Smooth muscle cell (in vitro differentiated cells): ENCODE measurements around the gene AFF3. TPM values are rescaled to one million over a fixed set of nuclear protein-coding genes. Genes with fewer than 3 reads are reported as not detected.

Experiments
- DNase-seq: peaks from one replicate; lab custom pipeline; 2025; ENCODE audit not compliant: unreplicated experiment; lab: John Stamatoyannopoulos, UW
- H2AFZ ChIP-seq: fragments of 200-600 bp; sonication (generic); 2 replicates; pipeline ENCODE4 v1.6.0; 2016; ENCODE audit warnings: antibody characterized with exemption, low read depth, mild to moderate bottlenecking
- H3F3A ChIP-seq: fragments of 200-600 bp; sonication (generic); 2 replicates; pipeline ENCODE4 v1.6.0; 2017; ENCODE audit warnings: antibody characterized with exemption, low read depth
- H3K27ac ChIP-seq: fragments of 200-600 bp; sonication (generic); 2 replicates; pipeline ENCODE4 v1.5.1; 2016; ENCODE audit warnings: low read depth, mild to moderate bottlenecking
- H3K27me3 ChIP-seq: fragments of 200-600 bp; sonication (generic); 2 replicates; pipeline ENCODE4 v1.6.1; 2016; ENCODE audit warnings: low read depth, mild to moderate bottlenecking
- H3K36me3 ChIP-seq: fragments of 200-600 bp; sonication (generic); 2 replicates; pipeline ENCODE4 v1.5.1; 2016; ENCODE audit warnings: low read depth
- H3K4me1 ChIP-seq: fragments of 200-600 bp; sonication (generic); 2 replicates; pipeline ENCODE4 v1.5.1; 2016; ENCODE audit warnings: low read depth
- H3K4me2 ChIP-seq: fragments of 200-600 bp; sonication (generic); 2 replicates; pipeline ENCODE4 v1.6.0; 2016; ENCODE audit warnings: mild to moderate bottlenecking
- H3K4me3 ChIP-seq: fragments of 200-600 bp; sonication (generic); 2 replicates; pipeline ENCODE4 v1.5.1; 2016; ENCODE audit warnings: mild to moderate bottlenecking
- H3K79me2 ChIP-seq: fragments of 200-600 bp; sonication (generic); 2 replicates; pipeline ENCODE4 v1.6.0; 2016; ENCODE audit warnings: low read depth, mild to moderate bottlenecking
- H3K9ac ChIP-seq: fragments of 200-600 bp; sonication (generic); 2 replicates; pipeline ENCODE4 v1.6.0; 2016; ENCODE audit warnings: low read depth
- H3K9me3 ChIP-seq: fragments of 200-600 bp; sonication (generic); replicated peaks from 2 replicates; pipeline ENCODE4 v1.5.1; 2016; ENCODE audit warnings: low read depth
- H4K20me1 ChIP-seq: fragments of 200-600 bp; sonication (generic); 2 replicates; pipeline ENCODE4 v1.6.0; 2016; ENCODE audit warnings: low read depth
- CTCF ChIP-seq: fragments of 200-600 bp; sonication (generic); IDR thresholded peaks from 2 replicates; pipeline ENCODE4 v1.5.1; 2017; ENCODE audit warnings: borderline replicate concordance, mild to moderate bottlenecking, antibody characterized with exemption; ENCODE audit not compliant: insufficient read depth, poor library complexity, severe bottlenecking
- WGBS: methylation state at CpG from one replicate; pipeline ENCODE4 v1.1.7; 2016; ENCODE audit warnings: low lambda C conversion rate; 5-methylcytosine and 5-hydroxymethylcytosine counted together
- polyA plus RNA-seq: library from polyadenylated mRNA; unstranded; fragments of >200 nt; fragmentation: Nextera tagmentation; extraction: Ambion mirVana; gene quantifications from 2 replicates; pipeline ENCODE4 v1.2.1, GENCODE V29; 2016
- total RNA-seq: library from RNA; depleted of rRNA; stranded (reverse); fragments of >200 nt; gene quantifications from 2 replicates; pipeline ENCODE4 v1.2.3, GENCODE V29; 2014

The AFF3 gene
- total and polyA plus RNA-seq, 2 experiments from 2014 or later: 0.27 to 0.39 TPM

GRCh38 chr2:100071335-100072043 lies 70.9 kb downstream of the AFF3 start:
- Histone ChIP-seq H4K20me1 (no peaks in the 10 kb centered on the region), H2AFZ (no peak overlapping the region), H3K4me1 (peaks cover 7% of the 10 kb centered on the region), H3K4me2 (no peak overlapping the region), H3K36me3 (no peaks in the 10 kb centered on the region), H3F3A (no peaks in the 10 kb centered on the region), H3K9me3 (no peaks in the 10 kb centered on the region), H3K79me2 (no peaks in the 10 kb centered on the region), H3K27me3 (peaks cover 96% of the 10 kb centered on the region), H3K9ac (no peak overlapping the region), H3K4me3 (no peak overlapping the region), H3K27ac (no peak overlapping the region)
- no peak for DNase-seq
- no peak for TF ChIP-seq CTCF
- WGBS: 82% methylated on average over 13 of the region's 13 CpGs

GRCh38 chr2:100070078-100070477 lies 72.3 kb downstream of the AFF3 start:
- Histone ChIP-seq H3K79me2 (no peaks in the 10 kb centered on the region), H3K4me3 (no peak overlapping the region), H2AFZ (no peak overlapping the region), H4K20me1 (no peaks in the 10 kb centered on the region), H3K4me2 (no peak overlapping the region), H3K9me3 (no peaks in the 10 kb centered on the region), H3F3A (no peaks in the 10 kb centered on the region), H3K36me3 (no peaks in the 10 kb centered on the region), H3K27me3 (peaks cover 91% of the 10 kb centered on the region), H3K4me1 (peaks cover 5% of the 10 kb centered on the region), H3K9ac (no peak overlapping the region), H3K27ac (no peak overlapping the region)
- TF ChIP-seq CTCF: no peak
- WGBS: 64% methylated on average over 4 of the region's 4 CpGs
- DNase-seq: no peak

GRCh38 chr2:100068395-100068794 lies 74.0 kb downstream of the AFF3 start:
- no peaks in the 10 kb centered on the region for H3K36me3 ChIP-seq
- H3K4me2 ChIP-seq: no peak overlapping the region
- H3K4me3 ChIP-seq: no peak overlapping the region
- 88% methylated on average over 4 of the region's 4 CpGs for WGBS
- no peak overlapping the region for H3K27ac ChIP-seq
- no peak for TF ChIP-seq CTCF
- H3K79me2 ChIP-seq: no peaks in the 10 kb centered on the region
- no peaks in the 10 kb centered on the region for H4K20me1 ChIP-seq
- no peaks in the 10 kb centered on the region for H3K4me1 ChIP-seq
- H3K9ac ChIP-seq: no peak overlapping the region
- no peaks in the 10 kb centered on the region for H3K9me3 ChIP-seq
- H3K27me3 ChIP-seq: peaks cover 74% of the 10 kb centered on the region
- H2AFZ ChIP-seq: no peak overlapping the region
- no peak for DNase-seq
- H3F3A ChIP-seq: no peaks in the 10 kb centered on the region

- Histone ChIP-seq H3K9me3 (no peaks in the 10 kb centered on the region), H3K36me3 (no peaks in the 10 kb centered on the region), H3K79me2 (no peaks in the 10 kb centered on the region), H3F3A (no peaks in the 10 kb centered on the region), H3K27me3 (peaks cover 68% of the 10 kb centered on the region), H2AFZ (no peak overlapping the region), H3K4me2 (no peak overlapping the region), H3K4me3 (no peak overlapping the region), H3K4me1 (no peaks in the 10 kb centered on the region), H4K20me1 (no peaks in the 10 kb centered on the region), H3K27ac (no peak overlapping the region), H3K9ac (no peak overlapping the region)
- no peak for TF ChIP-seq CTCF
- 96% methylated on average over 6 of the region's 6 CpGs for WGBS
- no peak for DNase-seq
These were observed 74.6 kb downstream of the AFF3 start for GRCh38 chr2:100067784-100068183.
